NCI-H345 treated with DMSO at 0.1 percent for 48 hours (cell line): Measurements from ENCODE around the gene SYCE3.

Source experiments
- DNase-seq: peaks from one replicate; lab custom pipeline; 2025; ENCODE audit not compliant: unreplicated experiment; lab: John Stamatoyannopoulos, UW

The SYCE3 gene

DNA sequence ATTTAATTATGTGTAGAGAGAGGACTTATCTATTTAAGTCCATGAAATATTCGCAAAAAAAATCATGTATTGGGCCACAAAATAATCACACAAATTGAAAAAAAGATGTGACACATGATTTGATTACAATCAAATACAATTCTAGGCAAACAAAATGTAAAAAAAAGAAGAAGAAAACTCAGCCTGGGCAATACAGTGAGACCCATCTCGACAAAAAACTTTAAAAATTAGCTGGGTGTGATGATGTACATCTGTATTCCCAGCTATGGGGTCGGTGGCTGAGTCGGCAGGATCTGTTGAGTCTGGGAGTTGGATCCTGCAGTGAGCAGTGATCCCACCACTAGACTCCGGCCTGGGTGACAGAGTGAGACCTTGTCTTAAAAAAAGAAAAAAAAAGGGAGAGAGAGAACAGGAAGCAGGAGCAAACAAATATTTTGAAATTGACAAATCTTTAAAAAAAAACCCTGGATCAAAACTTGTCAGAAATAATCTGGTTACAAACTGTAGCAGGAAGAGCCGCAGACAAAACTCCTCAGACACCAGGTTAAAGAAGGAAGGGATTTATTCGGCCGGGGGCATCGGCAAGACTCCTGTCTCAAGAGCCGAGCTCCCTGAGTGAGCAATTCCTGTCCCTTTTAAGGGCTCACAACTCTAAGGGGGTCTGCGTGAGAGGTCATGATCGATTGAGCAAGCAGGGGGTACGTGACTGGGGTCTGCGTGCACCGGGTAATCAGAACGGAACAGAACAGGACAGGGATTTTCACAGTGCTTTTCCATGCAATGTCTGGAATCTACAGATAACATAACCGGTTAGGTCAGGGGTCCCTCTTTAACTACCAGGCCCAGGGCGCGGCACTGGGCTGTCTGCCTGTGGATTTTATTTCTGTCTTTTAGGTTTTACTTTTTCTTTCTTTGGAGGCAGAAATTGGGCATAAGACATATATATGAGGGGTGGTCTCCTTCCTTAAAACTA is 29.6 kb downstream of the SYCE3 start:
- no peak for DNase-seq

DNA sequence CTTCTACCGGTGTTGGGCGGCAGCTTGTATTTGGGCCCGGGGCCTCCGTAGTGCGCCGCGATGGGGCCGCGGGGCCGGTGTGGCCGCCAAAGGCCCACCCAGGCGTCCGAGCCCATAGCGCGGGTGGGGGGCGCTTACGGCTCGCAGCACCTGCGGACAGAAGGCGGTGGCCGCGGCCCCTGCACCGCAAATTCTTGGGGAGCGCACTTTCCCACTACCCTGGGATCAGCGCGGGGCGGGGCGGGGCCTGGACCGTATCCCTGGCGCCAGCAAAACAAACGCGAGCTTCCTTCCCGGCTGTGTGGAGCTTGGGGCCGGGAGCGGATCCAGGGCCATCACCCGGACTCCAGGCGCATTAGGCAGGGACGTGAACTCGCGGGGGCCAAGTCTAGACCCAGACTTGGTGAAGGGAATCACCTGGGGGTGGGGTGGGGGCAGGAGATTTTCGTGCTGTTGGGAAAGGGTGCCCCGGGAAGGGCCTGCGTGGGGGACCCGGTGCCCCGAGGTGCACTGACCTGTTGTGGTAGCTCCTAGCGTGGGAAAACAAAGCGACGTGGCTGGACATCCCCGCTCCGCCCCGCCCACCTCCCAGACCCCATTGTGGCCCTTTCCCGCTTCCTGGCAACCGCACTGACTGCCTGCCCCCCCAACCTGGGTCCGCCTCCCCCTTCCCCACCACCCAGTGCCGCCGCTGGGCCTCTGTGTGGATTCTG is 30.6 kb downstream of the SYCE3 start:
- no peak for DNase-seq

GRCh38 chr22:50531546-50531961 is 31.2 kb downstream of the SYCE3 start:
- no peak for DNase-seq

- no peak for DNase-seq
Observed at GRCh38 chr22:50530877-50531545, 31.7 kb downstream of the SYCE3 start.

DNA sequence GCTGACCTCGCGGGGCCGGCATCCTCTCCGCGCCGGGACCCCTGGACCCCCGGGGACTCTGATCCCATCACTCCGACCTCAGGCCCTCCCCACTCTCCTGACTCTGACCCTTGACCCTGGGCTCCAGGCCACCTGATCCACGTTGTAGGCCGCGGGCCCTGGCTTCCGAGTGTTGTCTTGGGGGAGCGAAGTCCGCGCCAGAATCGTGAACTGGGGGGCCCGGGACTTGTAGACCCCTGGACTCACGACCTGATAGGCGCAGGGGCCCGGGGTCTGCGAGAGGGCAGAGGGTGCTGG is 32.2 kb downstream of the SYCE3 start:
- DNase-seq, result no peak

DNA sequence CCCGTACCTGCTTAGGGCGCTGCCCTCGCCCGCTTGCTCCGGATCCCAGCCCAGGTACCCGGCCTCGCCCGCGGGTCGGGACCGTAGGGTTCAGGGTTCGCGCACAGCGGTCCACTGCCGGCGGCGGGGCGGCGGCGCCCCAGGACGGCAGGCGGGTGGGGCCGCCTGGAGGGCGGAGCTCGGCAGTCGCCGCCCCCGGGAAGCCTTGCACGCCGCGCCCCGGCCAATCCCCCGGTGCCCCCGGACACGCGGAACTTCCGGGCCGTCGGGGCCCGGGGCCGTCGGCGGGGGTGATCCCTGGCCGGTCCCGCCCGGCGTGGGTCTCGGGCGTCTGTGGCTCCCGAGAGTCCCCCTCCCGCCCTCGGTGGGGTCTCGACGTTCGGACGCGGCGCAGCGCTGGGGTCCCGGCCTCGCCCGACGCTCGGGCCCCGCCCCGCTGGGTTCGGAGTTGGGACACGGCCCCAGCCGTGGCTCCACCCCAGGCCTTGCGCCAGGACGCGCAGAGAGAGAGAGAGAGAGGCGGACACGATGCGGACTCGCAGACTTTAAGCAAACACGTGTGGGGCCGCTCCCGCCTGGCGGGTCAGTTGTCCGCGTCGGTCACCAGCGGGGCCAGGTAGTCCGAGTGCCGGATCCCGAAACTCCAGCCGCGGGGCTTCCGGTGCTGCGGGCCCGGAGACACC is 32.7 kb downstream of the SYCE3 start, which contains the start of gene TYMP:
Gene TYMP (minus strand): TSS at position 116 of the 683 bp plus-strand sequence. CDS start 303 bp downstream, outside the sequence.
- DNase-seq, result no peak

- no peak for DNase-seq
Observed at GRCh38 chr22:50529416-50529896, 33.3 kb downstream of the SYCE3 start.

- DNase-seq, result no peak
Observed at GRCh38 chr22:50528682-50529415, 33.9 kb downstream of the SYCE3 start.

- DNase-seq, result no peak
Observed at GRCh38 chr22:50527921-50528681, 34.6 kb downstream of the SYCE3 start.

DNA sequence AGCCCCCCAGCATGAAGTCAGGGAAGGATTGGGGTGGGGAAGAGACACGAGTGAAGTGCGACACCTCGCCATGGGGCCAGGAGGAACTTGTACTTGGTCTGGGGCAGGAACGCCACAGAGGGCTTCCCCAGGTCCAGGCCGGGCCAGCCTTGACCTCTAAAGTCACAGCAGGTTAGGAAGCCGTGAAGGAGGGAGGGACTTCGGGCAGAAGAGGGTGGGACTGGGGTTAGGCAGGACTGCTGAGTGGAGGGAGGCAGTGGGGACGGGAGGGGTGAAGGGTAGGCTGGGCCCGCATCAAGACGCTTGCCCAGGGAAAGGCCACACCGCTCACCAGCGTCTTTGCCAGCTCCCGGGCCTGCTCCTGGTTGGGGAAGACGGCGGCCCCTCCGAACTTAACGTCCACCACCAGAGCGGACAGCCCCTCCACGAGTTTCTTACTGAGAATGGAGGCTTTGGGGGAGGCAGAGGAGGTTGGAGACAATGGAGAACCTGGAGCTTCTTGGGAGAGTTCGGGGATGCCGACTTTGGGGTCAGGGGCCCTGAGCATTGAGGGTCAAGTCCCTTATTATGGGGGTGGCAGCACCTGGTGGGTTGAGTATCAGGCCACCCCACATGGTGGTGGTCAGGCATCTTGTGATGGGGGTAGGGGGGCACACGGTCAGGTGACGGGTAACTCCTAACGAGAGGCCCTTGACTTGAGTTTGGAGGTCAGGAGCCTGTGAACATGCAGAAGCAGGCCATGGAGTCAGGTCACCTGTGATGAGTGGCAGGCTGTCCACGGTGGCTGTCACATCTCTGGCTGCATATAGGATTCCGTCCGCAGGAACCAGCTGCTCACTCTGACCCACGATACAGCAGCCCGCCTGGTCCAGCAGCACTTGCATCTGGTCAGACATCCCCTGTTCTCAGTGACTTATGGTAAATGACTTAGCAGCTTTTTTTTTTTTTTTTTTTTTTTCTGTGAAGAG is 35.6 kb downstream of the SYCE3 start:
- DNase-seq, result no peak

DNA sequence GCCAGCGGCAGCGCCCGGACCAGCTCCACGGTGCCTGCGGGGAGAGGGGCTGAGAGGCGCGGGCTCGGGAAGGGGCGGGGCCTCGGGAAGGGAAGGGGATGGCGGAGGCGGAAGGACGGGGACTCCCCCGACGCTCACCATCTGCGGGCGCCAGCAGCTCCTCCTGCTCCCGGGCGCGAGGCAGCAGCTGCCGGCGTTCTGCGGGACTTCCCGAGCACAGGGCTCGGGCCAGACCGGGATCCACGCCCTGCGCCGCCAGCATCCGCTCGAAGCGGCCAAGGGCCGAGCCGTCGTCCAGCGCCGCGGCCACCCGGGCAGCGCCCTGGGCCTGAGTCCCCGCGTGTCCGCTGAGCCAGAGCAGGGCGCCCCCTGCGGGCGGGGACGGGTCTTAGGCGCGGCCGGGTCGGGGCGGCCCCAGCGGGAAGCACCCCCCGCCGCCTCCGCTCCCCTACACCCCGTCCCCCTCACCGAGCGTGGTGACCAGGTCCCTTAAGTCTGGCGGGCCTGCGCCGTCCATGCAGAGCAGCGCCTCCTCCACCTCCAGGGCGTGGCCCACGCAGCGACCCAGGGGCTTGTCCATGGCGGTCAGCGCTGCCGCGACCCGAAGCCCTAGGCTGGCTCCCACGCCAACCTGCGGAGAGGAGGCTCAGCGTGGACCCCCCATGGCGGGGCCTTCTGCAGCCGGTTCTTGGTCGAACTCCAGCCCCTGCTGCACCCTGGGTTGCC is 36.4 kb downstream of the SYCE3 start:
- no peak for DNase-seq

- DNase-seq, result no peak
Observed at GRCh38 chr22:50525858-50526107, 36.9 kb downstream of the SYCE3 start.

- peak; percentile 75 for DNase-seq
Observed at GRCh38 chr22:50525104-50525857, 37.4 kb downstream of the SYCE3 start, which contains the start of gene SCO2. Gene SCO2, minus strand, starts transcription at chr22:50525598. Its CDS starts 1,187 bp downstream, at chr22:50524411.

GRCh38 chr22:50524676-50525103 is 38.0 kb downstream of the SYCE3 start:
- no peak for DNase-seq

GRCh38 chr22:50523806-50524675 is 38.7 kb downstream of the SYCE3 start:
- DNase-seq, result no peak

DNA sequence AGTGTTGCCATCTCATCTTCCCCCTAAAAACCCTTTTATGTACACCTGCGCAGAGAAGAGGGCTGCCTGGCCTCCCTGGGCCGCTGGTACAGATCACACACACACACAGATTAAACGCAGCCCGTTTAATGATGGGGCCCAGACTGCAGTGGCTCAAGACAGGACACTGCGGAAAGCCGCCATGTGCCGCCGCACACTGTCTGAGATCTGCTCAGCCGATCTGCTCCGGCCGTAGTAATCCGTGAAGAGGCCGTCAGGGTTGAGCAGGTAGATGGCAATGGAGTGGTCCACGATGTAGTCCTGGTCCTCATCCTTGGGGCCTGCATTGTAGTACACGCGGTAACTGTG is 39.3 kb downstream of the SYCE3 start:
- no peak for DNase-seq
